ENCODE results near the gene TRMO. TPM values are rescaled to one million over a fixed set of nuclear protein-coding genes. Genes with fewer than 3 reads are reported as not detected.

Gene TRMO
- total and polyA plus RNA-seq, 9 of the 15 experiments (the other 6 are each of a cell fraction or from before 2014, with no cell fraction given): 5.6 to 22.4 (median 16.2) TPM

- TF ChIP-seq ZNF232 (CRISPR knock-in tag; IDR thresholded peaks at IDR 0.05) (no peak), ETV1 (tag; conservative IDR thresholded peaks at IDR 0.05; ENCODE audit: low read depth) (peak; percentile 77), ZNF41 (CRISPR knock-in tag; conservative IDR thresholded peaks at IDR 0.05) (no peak; the same call in none of the 2 replicates), ZNF699 (CRISPR knock-in tag; IDR thresholded peaks at IDR 0.05; ENCODE audit: insufficient replicate concordance) (no peak), CTBP1 (IDR thresholded peaks at IDR 0.05; ENCODE audit: borderline replicate concordance) (peak; percentile 94), RBM39 (optimal IDR thresholded peaks at IDR 0.05; ENCODE audit: low read depth, low read length) (no peak), JUND (IDR thresholded peaks at IDR 0.05; ENCODE audit: borderline replicate concordance, low read depth, low read length) (peak; percentile 100), JUND (tag; IDR thresholded peaks at IDR 0.05; ENCODE audit: borderline replicate concordance, low read depth, low read length) (peak; percentile 100), CC2D1A (IDR thresholded peaks at IDR 0.05) (peak; percentile 71), ZFP91 (CRISPR knock-in tag; IDR thresholded peaks at IDR 0.05) (peak; percentile 75), ZNF79 (CRISPR knock-in tag; IDR thresholded peaks at IDR 0.05; ENCODE audit: low read depth) (peak; percentile 83), SMARCB1 (IDR thresholded peaks at IDR 0.05; ENCODE audit: insufficient read length, low read depth) (no peak), MAFG (tag; conservative IDR thresholded peaks at IDR 0.05) (no peak), ZNF274 (IDR thresholded peaks at IDR 0.05; ENCODE audit: borderline replicate concordance, low read depth, low read length) (no peak), RBM34 (IDR thresholded peaks at IDR 0.05; ENCODE audit: borderline replicate concordance, insufficient read depth, low read length) (no peak), FOSL1 (tag; conservative IDR thresholded peaks at IDR 0.05) (peak; percentile 96), SETDB1 (IDR thresholded peaks at IDR 0.05; ENCODE audit: low read length) (peak; percentile 73), SFPQ (IDR thresholded peaks at IDR 0.05; ENCODE audit: low read depth, low read length) (no peak), ILK (tag; IDR thresholded peaks at IDR 0.05; ENCODE audit: borderline replicate concordance, low read depth) (no peak), ZNF133 (CRISPR knock-in tag; IDR thresholded peaks at IDR 0.05) (no peak; the same call in 1 of the 2 replicates), TAF9B (IDR thresholded peaks at IDR 0.05; ENCODE audit: partially characterized antibody) (peak; percentile 92), ZNF717 (CRISPR knock-in tag; IDR thresholded peaks at IDR 0.05) (no peak), SNAPC5 (CRISPR knock-in tag; IDR thresholded peaks at IDR 0.05) (0 out of 2 replicates have a peak, but pooled peaks have one; percentile 19)
- TF ChIP-seq, protein P1, sequence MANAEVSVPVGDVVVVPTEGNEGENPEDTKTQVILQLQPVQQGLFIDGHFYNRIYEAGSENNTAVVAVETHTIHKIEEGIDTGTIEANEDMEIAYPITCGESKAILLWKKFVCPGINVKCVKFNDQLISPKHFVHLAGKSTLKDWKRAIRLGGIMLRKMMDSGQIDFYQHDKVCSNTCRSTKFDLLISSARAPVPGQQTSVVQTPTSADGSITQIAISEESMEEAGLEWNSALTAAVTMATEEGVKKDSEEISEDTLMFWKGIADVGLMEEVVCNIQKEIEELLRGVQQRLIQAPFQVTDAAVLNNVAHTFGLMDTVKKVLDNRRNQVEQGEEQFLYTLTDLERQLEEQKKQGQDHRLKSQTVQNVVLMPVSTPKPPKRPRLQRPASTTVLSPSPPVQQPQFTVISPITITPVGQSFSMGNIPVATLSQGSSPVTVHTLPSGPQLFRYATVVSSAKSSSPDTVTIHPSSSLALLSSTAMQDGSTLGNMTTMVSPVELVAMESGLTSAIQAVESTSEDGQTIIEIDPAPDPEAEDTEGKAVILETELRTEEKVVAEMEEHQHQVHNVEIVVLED (CRISPR knock-in tag; IDR thresholded peaks at IDR 0.05): peak; percentile 93
Measured at GRCh38 chr9:97921959-97922724, at the start of gene TRMO (continued).
